ENCODE measurements around the gene CSF3. TPM values are rescaled to one million over a fixed set of nuclear protein-coding genes. Genes with fewer than 3 reads are reported as not detected.

Gene CSF3
- total RNA-seq, 1 experiment from 2014 or later: not detected

GRCh38 chr17:40026816-40027613 is 11.8 kb downstream of the CSF3 start:
- Histone ChIP-seq H3K4me3 (replicated peaks in 1 of 2; ENCODE audit: low read depth in 1 of 2, low read length in 2 of 2) (no peak overlapping the region), H3K79me2 (ENCODE audit: insufficient read depth, low read length) (no peaks in the 10 kb centered on the region), H2AFZ (ENCODE audit: low read depth, low read length, poor library complexity, severe bottlenecking) (no peak overlapping the region), H3K27ac (ENCODE audit: low read depth, low read length) (peak overlapping the region; percentile 13; the same call in 1 of the 2 replicates), H4K20me1 (ENCODE audit: insufficient read depth) (no peaks in the 10 kb centered on the region), H3K9me3 (ENCODE audit: control insufficient read depth in 1 of 2, insufficient read depth in 1 of 2, low read depth in 1 of 2, low read length in 2 of 2) (no peaks in the 10 kb centered on the region), H3K4me1 (ENCODE audit: control insufficient read depth in 1 of 2, insufficient read depth in 2 of 2, low read length in 2 of 2) (peaks cover 2 to 15% of the 10 kb centered on the region in 2 experiments; a peak in 2 of 4 replicates), H3K4me2 (ENCODE audit: low read length) (no peak overlapping the region), H3K36me3 (ENCODE audit: control insufficient read depth in 1 of 2, insufficient read depth in 2 of 2, low read length in 2 of 2) (peaks cover 16 to 40% of the 10 kb centered on the region in 2 experiments; a peak in 3 of 4 replicates), H3K9me2 (ENCODE audit: insufficient read depth) (no peaks in the 10 kb centered on the region), H3K9ac (ENCODE audit: low read length) (no peak overlapping the region), H3K27me3 (ENCODE audit: insufficient read depth, low read length) (no peaks in the 10 kb centered on the region)
- TF ChIP-seq CBX3 (IDR thresholded peaks at IDR 0.05; ENCODE audit: low read depth) (no peak), POLR2AphosphoS5 (IDR thresholded peaks at IDR 0.05; ENCODE audit: low read depth, low read length) (no peak), EGR1 (IDR thresholded peaks at IDR 0.05; ENCODE audit: low read depth) (no peak), ZFX (IDR thresholded peaks at IDR 0.05) (no peak), JUND (IDR thresholded peaks at IDR 0.05) (no peak), RAD21 (IDR thresholded peaks at IDR 0.05; ENCODE audit: low read depth) (peak; percentile 73), EZH2 (IDR thresholded peaks at IDR 0.05) (no peak), YY1 (IDR thresholded peaks at IDR 0.05; ENCODE audit: extremely low read depth, insufficient replicate concordance, low read depth, low read length) (no peak)
- TF ChIP-seq, protein P1, sequence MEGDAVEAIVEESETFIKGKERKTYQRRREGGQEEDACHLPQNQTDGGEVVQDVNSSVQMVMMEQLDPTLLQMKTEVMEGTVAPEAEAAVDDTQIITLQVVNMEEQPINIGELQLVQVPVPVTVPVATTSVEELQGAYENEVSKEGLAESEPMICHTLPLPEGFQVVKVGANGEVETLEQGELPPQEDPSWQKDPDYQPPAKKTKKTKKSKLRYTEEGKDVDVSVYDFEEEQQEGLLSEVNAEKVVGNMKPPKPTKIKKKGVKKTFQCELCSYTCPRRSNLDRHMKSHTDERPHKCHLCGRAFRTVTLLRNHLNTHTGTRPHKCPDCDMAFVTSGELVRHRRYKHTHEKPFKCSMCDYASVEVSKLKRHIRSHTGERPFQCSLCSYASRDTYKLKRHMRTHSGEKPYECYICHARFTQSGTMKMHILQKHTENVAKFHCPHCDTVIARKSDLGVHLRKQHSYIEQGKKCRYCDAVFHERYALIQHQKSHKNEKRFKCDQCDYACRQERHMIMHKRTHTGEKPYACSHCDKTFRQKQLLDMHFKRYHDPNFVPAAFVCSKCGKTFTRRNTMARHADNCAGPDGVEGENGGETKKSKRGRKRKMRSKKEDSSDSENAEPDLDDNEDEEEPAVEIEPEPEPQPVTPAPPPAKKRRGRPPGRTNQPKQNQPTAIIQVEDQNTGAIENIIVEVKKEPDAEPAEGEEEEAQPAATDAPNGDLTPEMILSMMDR (IDR thresholded peaks at IDR 0.05 in 2 of 3, conservative IDR thresholded peaks at IDR 0.05 in 1 of 3; ENCODE audit: borderline replicate concordance in 1 of 3, insufficient read depth in 1 of 3, low read depth in 2 of 3, low read length in 2 of 3): peak; percentile 72 to 89 (median 87)
- peak; percentile 98 for ATAC-seq
- BruUV-seq (replicated peaks): no TSS peak
- peak; percentile 50 for DNase-seq (ENCODE audit: low read depth, low spot score)
- POLR2A ChIA-PET: no interaction called here
- CTCF ChIA-PET: interaction anchor here (0.8 to 2.0 kb wide), 11 partner anchors 9 to 154 kb away, joined by 3 to 12 read pairs (median 4); partner anchors contain the start of gene MED24
- intact Hi-C loops (cut with micrococcal nuclease): loop anchor here (1.0 to 5.0 kb wide), 2 partner anchors 60 to 68 kb away; no protein-coding TSS in a partner anchor
- RAD21 ChIA-PET (ENCODE audit: low non-redundant PET in 1 of 2, low total read pairs in 2 of 2, uncharacterized antibody in 2 of 2, unreplicated experiment in 2 of 2): no interaction called here

All from HCT116 (cell line).